ENCODE results near the gene CARS1. TPM values are rescaled to one million over a fixed set of nuclear protein-coding genes. Genes with fewer than 3 reads are reported as not detected.

CARS1 gene
- polyA plus RNA-seq, 1 experiment = 175 TPM

- Histone ChIP-seq H3K27me3 (ENCODE audit: control insufficient read depth, insufficient read depth, low read length) (no peaks in the 10 kb centered on the region), H3K36me3 (ENCODE audit: control insufficient read depth, insufficient read depth, low read length) (peaks cover 43% of the 10 kb centered on the region), H3K4me3 (ENCODE audit: low read depth, low read length) (no peak overlapping the region)
- TF ChIP-seq, protein P1, sequence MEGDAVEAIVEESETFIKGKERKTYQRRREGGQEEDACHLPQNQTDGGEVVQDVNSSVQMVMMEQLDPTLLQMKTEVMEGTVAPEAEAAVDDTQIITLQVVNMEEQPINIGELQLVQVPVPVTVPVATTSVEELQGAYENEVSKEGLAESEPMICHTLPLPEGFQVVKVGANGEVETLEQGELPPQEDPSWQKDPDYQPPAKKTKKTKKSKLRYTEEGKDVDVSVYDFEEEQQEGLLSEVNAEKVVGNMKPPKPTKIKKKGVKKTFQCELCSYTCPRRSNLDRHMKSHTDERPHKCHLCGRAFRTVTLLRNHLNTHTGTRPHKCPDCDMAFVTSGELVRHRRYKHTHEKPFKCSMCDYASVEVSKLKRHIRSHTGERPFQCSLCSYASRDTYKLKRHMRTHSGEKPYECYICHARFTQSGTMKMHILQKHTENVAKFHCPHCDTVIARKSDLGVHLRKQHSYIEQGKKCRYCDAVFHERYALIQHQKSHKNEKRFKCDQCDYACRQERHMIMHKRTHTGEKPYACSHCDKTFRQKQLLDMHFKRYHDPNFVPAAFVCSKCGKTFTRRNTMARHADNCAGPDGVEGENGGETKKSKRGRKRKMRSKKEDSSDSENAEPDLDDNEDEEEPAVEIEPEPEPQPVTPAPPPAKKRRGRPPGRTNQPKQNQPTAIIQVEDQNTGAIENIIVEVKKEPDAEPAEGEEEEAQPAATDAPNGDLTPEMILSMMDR (IDR thresholded peaks at IDR 0.05; ENCODE audit: insufficient read depth, low read depth, low read length) = no peak
- ChIA-PET POLR2A (no interaction called here), CTCF (interaction anchor here (0.6 to 11.3 kb wide), 21 partner anchors 10 to 186 kb away, joined by 3 to 155 read pairs (median 4); partner anchors contain the start of gene CARS1)
- no peak for DNase-seq (ENCODE audit: low read depth)
Measured at GRCh38 chr11:3037945-3038271, 19.3 kb downstream of the CARS1 start.

DNA sequence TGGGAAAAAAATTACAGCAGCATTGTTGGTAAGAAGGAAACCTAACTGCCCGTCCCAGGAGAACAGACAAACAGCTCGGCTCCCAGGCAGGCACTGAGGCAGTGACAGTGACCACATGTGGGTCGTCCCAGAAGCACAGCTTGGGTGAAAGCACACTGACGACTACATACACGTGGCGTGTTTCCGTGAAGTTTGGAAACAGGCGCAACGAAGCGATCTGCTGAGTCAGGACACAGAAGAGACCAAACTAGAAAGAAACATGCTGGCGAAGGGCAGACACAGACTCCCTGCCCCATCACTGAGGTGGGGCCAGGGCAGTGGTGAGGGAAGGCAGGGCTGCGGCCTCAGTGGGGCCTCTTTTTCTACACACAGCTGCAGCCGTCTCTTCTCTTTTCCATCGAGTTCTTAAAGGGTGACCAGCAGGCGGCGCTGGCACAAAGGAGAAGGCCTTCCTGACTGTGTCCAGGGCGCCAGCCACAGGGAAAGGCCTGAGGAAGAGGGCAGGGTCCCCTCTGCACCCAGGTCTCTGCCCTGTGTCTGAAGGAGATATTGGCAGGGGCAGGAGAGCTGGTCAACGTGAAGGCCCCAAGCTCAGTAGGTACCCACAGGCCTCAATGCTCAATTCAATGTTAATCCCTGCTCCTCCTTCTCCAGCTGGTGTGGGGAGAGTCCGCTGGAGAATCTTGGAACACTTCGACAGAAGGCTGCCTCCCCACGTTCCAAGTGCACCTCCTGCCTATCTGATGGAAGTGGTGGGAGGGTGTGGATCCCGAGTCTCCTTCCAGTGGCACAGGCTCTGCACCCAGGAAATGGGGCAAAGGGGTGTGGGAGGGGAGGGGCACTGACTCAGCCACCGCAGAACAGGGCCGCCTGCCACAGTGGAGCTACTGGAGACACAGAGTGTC lies 19.9 kb downstream of the CARS1 start:
- Histone ChIP-seq H3K36me3 (ENCODE audit: control insufficient read depth, insufficient read depth, low read length) (peaks cover 42% of the 10 kb centered on the region), H3K27me3 (ENCODE audit: control insufficient read depth, insufficient read depth, low read length) (no peaks in the 10 kb centered on the region), H3K4me3 (ENCODE audit: low read depth, low read length) (no peak overlapping the region)
- ChIA-PET POLR2A (no interaction called here), CTCF (interaction anchor here (0.7 to 11.3 kb wide), 25 partner anchors 11 to 187 kb away, joined by 3 to 155 read pairs (median 4); partner anchors contain the start of gene CARS1)
- TF ChIP-seq, protein P1 (IDR thresholded peaks at IDR 0.05; ENCODE audit: insufficient read depth, low read depth, low read length) = peak; percentile 82
- no peak for DNase-seq (ENCODE audit: low read depth)

GRCh38 chr11:3036419-3036818 lies 20.8 kb downstream of the CARS1 start:
- Histone ChIP-seq H3K27me3 (ENCODE audit: control insufficient read depth, insufficient read depth, low read length) (no peaks in the 10 kb centered on the region), H3K4me3 (ENCODE audit: low read depth, low read length) (no peak overlapping the region), H3K36me3 (ENCODE audit: control insufficient read depth, insufficient read depth, low read length) (peaks cover 34% of the 10 kb centered on the region)
- no peak for DNase-seq (ENCODE audit: low read depth)
- POLR2A ChIA-PET = no interaction called here
- CTCF ChIA-PET = interaction anchor here (0.9 to 11.3 kb wide), 14 partner anchors 11 to 187 kb away, joined by 3 to 155 read pairs (median 4); partner anchors contain the start of gene CARS1
- TF ChIP-seq, protein P1 (IDR thresholded peaks at IDR 0.05; ENCODE audit: insufficient read depth, low read depth, low read length) = no peak

DNA sequence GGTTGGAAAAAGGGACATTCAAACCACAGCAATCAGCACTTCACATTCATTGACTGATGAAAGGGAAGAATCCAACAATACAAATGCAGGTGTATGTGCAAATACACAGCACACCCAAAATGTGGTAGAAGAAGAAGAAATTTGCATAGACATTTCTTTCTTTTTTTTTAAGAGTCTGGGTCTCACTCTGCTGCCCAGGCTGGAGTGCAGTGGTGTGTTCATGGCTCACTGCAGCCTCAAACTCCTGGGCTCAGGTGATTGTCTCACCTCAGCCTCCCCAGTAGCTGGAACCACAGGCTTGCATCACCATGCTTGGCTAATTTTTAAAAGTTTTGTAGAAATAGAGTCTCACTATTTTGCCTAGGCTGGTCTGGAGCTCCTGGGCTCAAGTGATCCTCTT lies 21.9 kb downstream of the CARS1 start:
- no peak overlapping the region for H3K4me3 ChIP-seq (ENCODE audit: low read depth, low read length)
- ChIA-PET CTCF (interaction anchor here (0.8 to 11.3 kb wide), 5 partner anchors 10 to 60 kb away, joined by 3 to 155 read pairs (median 54); no protein-coding TSS in a partner anchor), POLR2A (no interaction called here)
- no peaks in the 10 kb centered on the region for H3K27me3 ChIP-seq (ENCODE audit: control insufficient read depth, insufficient read depth, low read length)
- TF ChIP-seq, protein P1 (IDR thresholded peaks at IDR 0.05; ENCODE audit: insufficient read depth, low read depth, low read length) = no peak
- DNase-seq (ENCODE audit: low read depth) = no peak
- peaks cover 31% of the 10 kb centered on the region for H3K36me3 ChIP-seq (ENCODE audit: control insufficient read depth, insufficient read depth, low read length)

GRCh38 chr11:3030289-3031070 lies 26.7 kb downstream of the CARS1 start:
- no peak for DNase-seq (ENCODE audit: low read depth)
- H3K36me3 ChIP-seq (ENCODE audit: control insufficient read depth, insufficient read depth, low read length) = peaks cover 37% of the 10 kb centered on the region
- POLR2A ChIA-PET = no interaction called here

More at GRCh38 chr11:3030289-3031070, 26.7 kb downstream of the CARS1 start:
- TF ChIP-seq, protein P1 (IDR thresholded peaks at IDR 0.05; ENCODE audit: insufficient read depth, low read depth, low read length) = no peak
- CTCF ChIA-PET = interaction anchor here (0.5 to 2.2 kb wide), 4 partner anchors 17 to 61 kb away, joined by 3 to 7 read pairs (median 4); no protein-coding TSS in a partner anchor
- H3K27me3 ChIP-seq (ENCODE audit: control insufficient read depth, insufficient read depth, low read length) = no peaks in the 10 kb centered on the region
- no peak overlapping the region for H3K4me3 ChIP-seq (ENCODE audit: low read depth, low read length)

All from BJ (cell line).